Stimulated activated naive CD8-positive, alpha-beta T cell treated with anti-CD3 and anti-CD28 coated beads, Interleukin-15, amount 100 ng/mL, for 72 hours (primary cell): ENCODE data around the gene FKBP9.
A peak's percentile ranks its signal among the peaks of the same experiment; 100 is the strongest.

ENCODE experiments used
- ATAC-seq: fragments of 150-1000 bp; cut with Tn5 transposase; 2 replicates; pipeline ENCODE4 v1.10.0; 2021; ENCODE audit warnings: mild to moderate bottlenecking, moderate library complexity
- DNase-seq, 2 donors: peaks; one replicate each; pipeline ENCODE4 v3.0.0; 2021 to 2022
- H3K27ac Mint-ChIP-seq, 2 donors: one replicate each; pipeline ENCODE4 v1.8.0; 2022; ENCODE audit warnings: mild to moderate bottlenecking in 2 of 2, mixed read lengths in 2 of 2, moderate library complexity in 2 of 2
- H3K27me3 Mint-ChIP-seq: one replicate; pipeline ENCODE4 v1.8.0; 2022; ENCODE audit warnings: mixed read lengths
- H3K4me1 Mint-ChIP-seq: one replicate; pipeline ENCODE4 v1.8.0; 2022; ENCODE audit warnings: mild to moderate bottlenecking, mixed read lengths
- H3K4me3 Mint-ChIP-seq, 2 donors: one replicate each; pipeline ENCODE4 v1.8.0; 2022; ENCODE audit warnings: mild to moderate bottlenecking in 2 of 2, mixed read lengths in 2 of 2, moderate library complexity in 1 of 2
- H3K9me3 Mint-ChIP-seq, 2 donors: one replicate each; pipeline ENCODE4 v1.8.0; 2022; ENCODE audit warnings: mixed read lengths in 2 of 2

The FKBP9 gene

DNA sequence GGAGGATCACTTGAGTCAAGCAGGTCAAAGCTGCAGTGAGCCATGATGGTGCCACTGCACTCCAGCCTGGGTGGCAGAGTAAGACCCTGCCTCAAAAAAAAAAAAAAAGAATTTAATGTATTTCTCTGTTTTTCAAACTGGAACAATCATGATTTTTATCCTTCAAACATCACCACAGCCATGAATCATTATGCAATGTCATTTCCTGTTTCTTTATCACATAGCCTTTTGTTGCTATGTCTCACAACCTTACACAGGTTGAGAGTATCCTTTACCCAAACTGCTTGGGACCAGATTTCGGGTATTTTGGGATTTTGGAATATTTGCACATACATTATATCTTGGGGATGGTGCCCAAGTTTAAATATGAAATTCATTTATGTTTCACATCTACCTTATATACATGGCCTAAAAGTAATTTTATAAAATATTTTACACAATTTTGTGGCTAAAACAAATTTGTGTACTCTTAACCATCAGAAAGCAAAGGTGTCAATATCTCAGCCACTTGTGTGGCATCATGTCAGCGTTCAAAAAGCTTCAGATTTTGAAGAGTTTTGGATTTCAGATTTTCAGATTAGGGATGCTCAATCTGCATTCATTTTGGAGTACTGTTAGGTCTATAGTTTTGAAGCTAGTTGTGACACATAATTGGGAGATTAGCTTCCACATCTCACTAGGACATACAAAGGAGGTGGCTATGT is 97.2 kb downstream of the FKBP9 start:
- no peaks in the 10 kb centered on the region for H3K9me3 Mint-ChIP-seq
- peaks cover 49% of the 10 kb centered on the region for H3K4me1 Mint-ChIP-seq
- peak overlapping the region; percentile 19 to 63 for H3K27ac Mint-ChIP-seq
- no peaks in the 10 kb centered on the region for H3K27me3 Mint-ChIP-seq
- peak; percentile 83 for ATAC-seq
- DNase-seq = no peak
- H3K4me3 Mint-ChIP-seq = no peak overlapping the region

DNA sequence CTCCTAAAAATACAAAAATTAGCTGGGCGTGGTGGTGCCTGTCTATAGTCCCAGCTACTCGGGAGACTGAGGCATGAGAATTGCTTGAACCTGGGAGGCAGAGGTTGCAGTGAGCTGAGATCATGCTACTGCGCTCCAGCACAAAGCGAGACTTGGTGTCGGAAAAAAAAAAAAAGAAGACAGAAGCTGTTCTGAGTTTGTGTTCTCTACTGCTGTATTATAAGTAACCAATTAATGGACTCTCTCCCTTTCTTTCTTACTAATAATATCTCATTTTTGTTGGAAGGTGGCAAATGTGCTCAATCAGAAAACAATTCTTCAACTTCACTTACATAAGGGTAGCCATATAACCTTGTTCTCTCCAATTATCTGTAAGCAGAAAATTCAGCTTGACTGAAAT is 97.9 kb downstream of the FKBP9 start:
- H3K4me3 Mint-ChIP-seq = no peak overlapping the region
- H3K9me3 Mint-ChIP-seq = no peaks in the 10 kb centered on the region
- ATAC-seq = no peak
- no peak for DNase-seq
- no peaks in the 10 kb centered on the region for H3K27me3 Mint-ChIP-seq
- H3K4me1 Mint-ChIP-seq = peaks cover 55% of the 10 kb centered on the region
- peak overlapping the region; percentile 34 to 60 for H3K27ac Mint-ChIP-seq
